HS-27A (cell line): ENCODE data around the gene SALL4.
"Not testable (repeated sequence)": the region's sequence is repeated elsewhere in the genome, so short reads cannot be mapped to it uniquely, and the experiment has no call there.

Experiments used
- DNase-seq: peaks from one replicate; pipeline ENCODE4 v3.0.0-alpha.2; 2012; ENCODE audit warnings: low read depth, missing footprints

The SALL4 gene

DNA sequence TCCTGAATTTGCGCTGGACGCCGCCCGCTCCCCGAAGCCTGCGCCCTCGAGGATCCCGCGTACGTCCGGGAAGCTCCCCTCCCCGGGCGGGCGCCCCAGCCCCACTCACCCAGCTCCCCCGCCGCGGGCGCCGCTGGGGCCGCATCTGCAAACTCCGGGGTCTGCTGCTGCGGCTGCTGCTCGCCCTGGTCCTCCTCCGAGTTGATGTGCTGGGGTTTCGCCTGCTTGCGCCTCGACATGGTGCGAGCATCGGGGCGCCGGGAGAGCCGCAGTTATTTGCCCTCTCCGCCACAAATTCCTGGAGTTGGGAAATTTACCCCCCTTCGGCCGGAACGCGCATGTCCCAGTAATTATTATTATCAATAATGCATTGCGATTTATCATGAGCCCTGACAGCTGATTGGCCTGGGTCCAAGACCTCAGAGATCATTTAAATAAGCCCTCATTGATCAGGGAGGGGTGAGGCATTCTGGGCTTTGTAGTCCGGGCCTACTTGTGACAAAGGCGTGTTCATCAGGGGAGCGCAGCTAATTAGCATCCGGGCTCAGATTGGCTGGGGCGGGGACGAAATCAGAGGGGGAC lies at the start of gene SALL4:
TSS of gene SALL4 (minus strand) at position 352 of the 582 bp plus-strand sequence. CDS start at position 239, 113 bp downstream.
- DNase-seq: no peak

DNA sequence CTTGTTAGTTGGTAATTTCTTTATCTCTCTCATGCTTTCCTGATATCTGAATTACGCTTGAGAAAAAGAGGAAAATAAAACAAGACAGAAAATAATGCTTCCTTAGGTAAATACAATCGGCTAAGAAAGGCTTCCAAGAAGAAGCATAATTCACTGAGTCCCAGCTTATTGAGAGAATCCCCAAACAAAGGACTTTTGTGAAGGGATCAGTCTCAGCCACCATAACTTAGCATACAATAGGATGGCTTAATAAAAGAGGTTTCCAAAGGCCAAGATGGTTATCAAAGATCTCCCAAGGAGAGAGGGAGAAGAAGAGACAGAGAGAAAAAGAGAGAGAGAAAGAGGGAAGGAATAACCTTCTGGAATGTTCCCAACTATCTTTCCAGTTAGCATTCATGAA lies 46.0 kb upstream of the SALL4 start:
- no peak for DNase-seq

DNA sequence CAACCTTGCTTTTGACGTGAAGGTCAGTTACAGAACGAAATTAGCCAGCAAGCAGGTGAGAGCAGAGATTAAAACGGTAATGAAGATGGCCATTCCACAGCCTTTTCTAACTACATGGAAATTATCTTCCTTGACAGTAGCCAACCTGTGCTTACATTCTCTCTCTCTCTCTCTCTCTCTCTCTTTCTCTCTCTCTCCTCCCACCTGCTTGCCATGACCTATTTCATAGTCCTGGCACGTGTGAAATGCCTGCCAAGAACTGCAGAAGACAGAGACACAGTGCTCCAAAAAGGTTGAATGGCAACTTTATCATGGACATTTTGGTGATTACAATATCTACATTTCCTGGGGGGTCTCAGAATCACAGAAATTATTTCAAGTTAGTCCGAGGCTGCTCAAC lies 38.5 kb upstream of the SALL4 start:
- no peak for DNase-seq

DNA sequence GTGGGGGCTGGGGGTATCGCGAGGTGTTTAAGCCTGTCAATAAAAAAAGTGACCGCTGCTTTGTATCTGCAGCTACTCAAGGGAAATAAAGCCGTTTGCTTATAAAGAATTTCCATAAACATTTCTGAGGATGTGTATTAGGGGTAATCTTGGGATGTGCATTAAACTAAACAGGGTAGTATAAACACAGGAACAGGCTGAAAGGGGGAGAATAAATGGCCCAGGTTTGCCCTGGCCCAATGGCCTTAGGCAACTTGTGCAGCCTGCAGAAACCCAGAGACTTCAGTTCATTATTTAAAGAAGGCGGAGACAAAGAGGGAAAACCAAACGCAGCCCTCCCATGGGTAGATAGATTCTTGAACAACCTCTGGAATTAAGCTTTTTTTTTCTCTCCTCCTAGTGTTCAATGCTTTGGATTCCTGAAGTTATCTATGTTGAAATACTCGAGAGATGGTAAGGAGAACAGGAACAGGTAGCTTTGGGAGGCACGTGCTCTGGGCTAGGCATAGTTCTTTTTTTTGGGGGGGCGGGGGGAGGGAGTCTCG lies 35.6 kb upstream of the SALL4 start:
- no peak for DNase-seq

DNA sequence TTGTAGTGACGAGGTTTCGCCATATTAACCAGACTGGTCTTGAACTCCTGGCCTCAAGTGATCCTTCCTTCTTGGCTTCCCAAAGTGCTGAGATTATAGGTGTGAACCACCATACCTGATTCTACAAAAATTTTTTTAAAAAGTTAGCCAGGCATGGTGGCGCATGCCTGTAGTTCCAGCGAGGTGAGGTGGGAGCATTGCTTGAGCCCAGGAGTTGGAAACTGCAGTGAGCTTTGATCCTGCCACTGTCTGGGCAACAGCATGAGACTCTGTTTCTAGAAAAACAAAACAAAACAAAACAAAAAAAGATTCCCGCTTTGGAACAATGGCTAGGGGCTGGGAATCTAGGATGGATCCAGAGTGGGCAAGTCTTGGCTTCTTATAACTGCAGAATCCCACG lies 35.1 kb upstream of the SALL4 start:
- DNase-seq: no peak

DNA sequence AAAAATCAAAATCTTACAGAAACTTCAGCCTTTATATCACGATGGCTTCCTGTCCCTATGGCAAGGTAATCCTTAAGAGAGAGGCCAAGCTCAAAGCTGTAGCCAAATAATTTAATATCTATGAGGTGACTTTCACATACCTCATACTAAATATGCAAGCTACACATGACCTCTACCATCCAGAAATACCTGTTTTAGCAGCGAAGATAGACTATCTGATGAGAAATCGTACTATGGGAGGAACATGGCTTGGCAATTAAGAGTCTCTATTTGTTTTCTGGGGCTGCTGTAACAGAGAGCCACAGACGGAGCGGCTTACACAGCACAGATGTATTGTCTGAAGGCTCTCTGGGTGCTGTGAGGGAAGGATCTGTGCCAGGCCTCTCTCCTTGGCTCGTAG lies 31.0 kb upstream of the SALL4 start:
- DNase-seq: no peak

DNA sequence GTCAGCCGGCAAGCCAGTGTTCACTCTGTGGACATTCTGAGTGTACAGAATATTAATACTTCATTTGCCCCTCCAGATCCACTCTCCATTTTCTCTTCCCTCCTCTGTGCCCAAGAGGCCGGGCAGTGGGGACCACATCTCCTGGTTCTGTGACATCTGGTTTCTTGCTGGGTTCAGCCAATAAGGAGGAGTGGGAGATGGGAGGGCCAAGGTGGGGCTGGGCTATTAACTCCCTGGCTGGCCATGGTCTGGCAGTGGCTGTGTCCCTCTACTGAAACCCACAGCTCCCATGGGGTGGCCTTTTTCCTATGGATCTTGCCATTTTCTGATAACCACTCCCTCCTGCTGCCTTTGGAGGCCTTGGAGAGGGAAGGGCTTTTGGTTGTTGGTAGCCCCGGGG lies 30.0 kb upstream of the SALL4 start:
- DNase-seq: no peak

DNA sequence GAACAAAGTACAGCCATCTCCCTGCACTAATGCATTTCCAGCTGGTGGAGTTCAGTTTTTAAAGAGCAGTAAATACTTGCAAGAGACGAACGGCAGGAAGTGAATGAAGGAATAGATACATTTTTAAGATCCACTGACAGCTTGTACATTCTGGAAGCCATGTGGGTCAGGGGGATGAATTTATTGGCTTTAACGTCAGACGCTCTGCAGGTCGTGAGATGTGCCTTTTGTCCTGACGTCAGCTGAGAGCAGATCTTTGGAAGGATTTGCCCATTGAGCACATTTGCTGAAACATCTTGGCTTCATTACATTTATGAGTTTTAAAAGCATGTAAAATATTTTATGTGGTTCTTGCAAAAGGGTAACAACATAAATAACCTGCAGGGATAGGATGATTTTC lies 29.5 kb upstream of the SALL4 start:
- DNase-seq: no peak

DNA sequence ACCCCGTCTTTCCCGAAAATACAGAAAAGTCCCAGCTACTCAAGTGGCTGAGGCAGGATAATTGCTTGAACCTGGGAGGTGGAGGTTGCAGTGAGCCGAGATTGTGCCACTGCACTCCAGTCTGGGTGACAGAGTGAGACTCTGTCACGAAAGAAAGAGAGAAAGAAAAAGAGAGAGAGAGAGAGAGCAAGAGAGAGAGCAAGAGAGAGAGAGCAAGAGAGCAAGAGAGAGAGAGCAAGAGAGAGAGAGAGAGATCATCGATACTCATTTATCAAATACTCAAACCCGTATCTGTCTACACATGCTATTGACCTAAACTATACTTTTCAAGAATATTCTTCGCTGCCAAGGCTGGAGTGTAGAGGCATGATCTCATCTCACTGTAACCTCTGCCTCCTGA lies 28.2 kb upstream of the SALL4 start:
- no peak for DNase-seq

DNA sequence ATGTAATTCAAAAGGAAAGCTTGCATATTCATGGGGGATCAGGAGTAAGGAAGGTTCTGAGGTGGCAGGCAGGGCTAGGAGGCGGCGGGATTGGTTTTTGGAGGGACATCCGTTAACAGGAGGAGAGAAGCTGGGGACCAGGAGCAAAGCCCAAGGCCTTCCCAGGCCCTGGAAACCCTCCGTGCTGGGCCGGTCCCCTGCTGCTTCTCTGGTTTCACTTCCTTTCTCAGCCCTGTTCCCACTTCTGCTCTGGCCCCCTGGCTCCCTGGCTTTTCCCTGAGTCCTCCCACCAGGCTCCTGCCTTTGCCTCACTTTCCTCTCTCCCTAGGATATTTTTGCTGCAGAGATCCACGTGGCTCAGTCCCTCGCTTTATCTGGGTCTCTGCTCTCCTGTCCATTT lies 26.4 kb upstream of the SALL4 start:
- no peak for DNase-seq

DNA sequence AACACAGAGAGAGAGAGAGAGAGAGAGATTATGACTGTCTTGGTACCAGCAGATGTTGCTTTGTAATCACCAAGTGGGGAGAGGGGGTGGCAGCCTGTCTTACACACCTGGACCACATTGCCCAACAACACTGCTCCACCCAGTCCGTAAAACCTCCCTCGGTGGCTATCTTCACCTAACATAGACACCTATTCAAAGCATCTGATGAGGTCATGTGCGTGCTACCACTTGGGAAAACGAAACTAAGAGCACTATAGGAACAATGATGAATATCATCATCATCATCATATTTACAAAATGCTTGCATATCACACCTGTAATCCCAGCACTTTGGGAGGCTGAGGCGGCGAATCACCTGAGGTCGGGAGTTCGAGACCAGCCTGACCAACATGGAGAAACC lies 24.1 kb upstream of the SALL4 start:
- DNase-seq: no peak

DNA sequence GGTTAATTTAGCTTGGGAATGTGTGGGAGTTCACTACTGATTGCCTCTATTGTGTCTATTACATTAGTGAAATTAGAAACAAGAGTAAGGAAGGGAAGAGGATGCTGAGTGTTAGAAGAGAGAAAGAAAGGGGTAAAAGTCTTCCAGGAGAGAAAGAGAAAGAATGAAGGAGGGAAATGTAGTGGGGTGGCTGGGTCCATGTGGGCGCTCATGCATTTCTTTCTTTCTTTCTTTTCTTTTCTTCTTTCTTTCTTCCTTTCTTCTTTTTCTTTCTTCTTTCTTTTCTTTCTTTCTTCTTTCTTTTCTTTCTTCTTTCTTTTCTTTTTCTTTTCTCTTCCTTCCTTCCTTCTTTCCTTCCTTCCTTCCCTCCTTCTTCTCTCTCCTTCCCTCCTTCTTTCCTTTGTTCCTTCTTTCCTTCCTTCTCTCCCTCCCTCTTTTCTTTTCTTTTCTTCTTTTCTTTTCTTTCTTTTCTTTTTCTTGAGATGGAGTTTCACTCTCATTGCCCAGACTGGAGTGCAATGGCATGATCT lies 16.2 kb upstream of the SALL4 start:
- DNase-seq: no peak

DNA sequence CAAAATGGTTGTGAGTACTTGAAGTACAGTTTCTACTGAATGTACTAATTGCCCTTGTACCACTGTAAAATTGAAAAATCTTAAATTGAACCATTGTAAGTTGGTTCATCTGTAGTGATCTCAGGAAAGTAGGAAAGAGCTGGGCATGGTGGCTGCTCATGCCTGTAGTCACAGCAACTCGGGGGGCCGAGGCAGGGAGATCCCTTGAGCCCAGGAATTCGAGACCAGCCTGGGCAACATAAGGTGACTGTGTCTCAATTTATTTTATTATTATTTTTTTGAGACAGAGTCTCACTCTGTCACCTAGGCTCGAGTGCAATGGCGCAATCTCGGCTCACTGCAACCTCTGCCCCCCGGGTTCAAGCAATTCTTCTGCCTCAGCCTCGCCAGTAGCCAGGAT lies 14.5 kb upstream of the SALL4 start:
- not testable (repeated sequence) for DNase-seq

DNA sequence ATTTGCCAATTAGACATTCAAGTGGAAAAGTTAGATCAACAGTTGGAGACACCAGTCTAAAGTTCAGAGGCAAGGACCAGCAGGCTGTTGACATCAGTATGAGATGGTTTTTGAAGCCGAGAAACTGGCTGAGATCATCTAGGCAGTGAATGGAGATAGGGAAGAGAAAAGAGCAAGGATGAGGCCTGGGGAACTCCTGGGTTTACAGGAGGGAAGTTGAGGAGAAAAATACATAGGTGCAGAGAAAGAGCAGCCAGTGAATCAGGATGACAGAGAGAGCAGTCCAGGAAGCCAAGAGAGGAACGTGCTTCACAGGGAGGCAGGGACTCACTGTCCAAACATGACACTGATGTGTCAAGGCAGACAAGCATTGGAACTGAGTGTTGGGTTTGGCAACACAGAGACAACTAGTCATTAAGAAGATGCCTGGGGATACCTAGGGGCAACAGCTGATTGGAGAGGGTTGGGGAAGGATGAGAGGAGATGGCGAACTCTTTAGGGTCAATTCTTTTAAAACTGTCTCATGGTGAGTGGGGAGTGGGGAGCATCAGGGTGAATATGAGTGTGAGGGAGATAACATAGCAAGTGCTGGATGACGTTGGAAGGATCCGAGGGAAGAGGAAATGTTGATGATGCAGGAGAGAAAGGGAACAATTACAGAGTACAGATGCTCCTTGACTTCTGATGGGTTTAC lies 13.2 kb upstream of the SALL4 start:
- no peak for DNase-seq

DNA sequence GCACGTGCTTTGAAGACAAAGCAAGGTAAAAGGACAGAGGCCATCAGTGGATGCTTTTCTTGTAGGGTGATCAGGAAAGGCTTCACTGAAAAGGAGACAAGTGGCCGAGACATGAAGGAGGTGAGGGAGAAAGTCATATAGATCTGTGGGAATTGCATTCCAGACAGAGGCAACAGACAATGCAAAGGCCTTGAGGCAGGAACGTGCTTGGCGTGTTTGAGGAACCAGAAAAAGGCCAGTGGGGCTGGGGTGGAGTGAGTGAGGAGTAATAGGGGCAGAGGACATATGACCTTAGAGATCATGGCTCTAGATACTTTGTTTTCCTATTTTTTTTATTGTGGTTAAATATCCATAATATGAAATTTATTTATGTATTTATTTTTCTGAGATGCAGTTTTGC lies 10.5 kb upstream of the SALL4 start:
- no peak for DNase-seq

DNA sequence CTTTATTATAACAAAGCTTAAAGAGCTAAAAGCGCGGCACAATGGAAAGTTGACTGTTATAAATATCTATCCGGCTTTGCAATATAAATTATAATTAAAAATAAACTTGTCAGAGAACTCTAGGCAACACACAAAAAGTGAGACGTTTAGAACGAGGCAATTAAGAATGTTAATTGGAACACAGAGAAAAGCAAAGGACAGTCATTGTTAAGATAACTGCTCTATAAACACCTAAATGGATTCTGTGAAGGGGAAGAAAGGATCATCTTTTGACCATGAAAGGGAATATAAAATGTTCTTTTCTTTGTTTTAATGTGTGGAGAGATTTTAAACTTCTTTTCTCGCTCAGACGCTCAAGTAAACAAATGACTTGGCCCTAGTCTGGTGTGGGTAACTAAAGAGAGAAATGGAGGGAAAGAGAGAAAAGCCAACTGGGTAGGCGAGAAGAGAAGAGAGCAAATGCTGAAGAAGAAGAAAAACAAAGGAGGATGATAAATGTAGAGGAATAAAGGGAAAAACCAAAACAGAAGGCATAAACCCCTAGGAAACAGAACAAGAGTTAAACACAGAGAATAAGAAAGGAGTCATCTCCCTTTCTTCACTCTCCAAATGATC lies 9.3 kb upstream of the SALL4 start:
- DNase-seq: no peak

DNA sequence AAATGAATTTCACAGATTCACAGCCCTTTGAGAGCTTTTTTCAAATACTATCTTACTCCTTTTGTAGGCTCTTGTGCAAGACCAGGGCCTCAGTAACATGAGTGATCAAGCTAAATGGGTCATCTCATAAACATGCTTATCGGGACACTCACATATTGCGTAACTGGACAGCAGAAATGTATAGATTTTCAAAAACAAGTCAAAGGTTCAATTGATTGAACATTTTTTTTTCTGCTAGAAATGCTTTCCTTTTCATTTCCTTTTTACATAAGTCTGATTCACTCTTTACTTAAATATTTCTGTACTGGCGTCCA lies 8.7 kb upstream of the SALL4 start:
- no peak for DNase-seq

DNA sequence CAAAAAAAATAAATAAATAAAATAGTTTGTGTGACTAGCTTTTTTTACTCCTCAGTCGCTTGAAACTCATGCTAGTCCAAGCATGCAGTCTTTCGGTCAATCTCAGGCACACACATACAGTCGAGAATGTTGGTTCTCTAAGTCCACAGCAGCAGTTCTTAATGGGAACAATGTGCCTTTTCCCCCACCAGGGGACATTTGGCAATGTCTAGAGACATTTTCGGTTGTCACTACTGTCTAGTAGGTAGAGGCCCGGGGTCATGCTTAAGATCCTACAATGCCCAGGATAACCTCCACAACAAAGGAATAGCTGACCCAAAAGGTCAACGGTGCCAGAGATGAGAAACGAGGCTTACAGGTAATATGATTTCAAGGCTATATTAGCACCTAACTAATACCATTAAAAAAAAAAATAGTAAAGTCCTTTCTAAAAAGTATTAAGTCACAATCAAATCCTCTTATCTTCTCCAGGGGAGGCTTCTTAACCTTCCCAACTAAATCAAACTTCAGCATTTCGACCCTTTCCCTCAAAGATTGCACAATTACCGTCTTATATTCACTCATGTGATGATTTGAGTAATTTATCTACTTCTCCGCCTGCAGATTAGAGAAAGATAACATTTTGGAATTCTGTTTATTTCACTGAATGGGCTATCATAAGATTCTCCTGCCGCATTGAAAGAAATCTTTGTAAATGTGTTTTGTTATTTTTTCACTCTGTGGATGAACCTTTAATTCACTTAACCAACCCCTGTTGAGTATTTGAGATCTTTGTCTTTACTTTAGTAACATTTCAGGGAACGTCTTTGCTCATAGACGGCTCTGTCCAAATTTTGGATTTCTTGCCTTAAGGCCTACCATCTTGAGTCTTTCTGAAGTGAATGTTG lies 8.1 kb upstream of the SALL4 start:
- DNase-seq: no peak

DNA sequence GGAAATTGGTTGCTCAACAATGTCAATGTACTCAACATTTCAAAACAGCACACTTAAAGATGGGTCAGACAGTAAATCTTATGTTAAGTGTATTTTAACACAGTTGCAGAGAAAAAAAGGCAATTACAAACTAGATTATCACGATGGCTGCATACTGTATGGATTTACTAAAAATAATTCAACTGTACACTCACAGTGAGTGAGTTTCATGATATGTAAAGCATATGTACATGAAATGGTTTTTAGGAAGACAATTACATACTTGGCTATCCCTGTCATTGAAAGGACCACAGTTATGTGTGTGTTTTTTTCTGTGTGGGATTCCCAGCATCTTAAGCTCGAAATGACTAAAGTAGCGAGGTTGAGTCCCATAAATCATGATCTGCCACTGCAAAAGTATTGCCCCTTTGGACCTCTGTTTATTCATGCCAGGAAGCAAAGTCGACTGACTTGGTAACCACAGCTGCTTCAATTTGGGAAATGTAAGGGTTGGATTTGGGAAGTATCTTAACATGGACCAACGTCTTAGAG lies 5.5 kb upstream of the SALL4 start:
- no peak for DNase-seq

DNA sequence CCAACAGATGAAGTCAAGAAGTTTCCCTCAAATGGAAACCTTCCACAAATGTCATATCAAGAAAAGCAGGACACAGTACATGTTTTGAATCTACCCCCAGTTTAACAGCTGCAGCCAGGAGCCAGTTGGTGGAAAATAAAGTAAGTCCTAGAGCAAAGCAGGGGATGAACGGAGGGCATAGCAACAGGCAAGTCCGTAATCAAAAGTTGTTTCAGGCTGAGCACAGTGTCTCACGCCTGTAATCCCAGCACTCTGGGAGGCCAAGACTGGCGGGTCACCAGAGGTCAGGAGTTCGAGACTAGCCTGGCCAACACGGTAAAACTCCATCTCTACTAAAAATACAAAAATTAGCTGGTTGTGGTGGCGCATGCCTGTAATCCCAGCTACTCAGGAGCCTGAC lies 2.4 kb upstream of the SALL4 start:
- no peak for DNase-seq

DNA sequence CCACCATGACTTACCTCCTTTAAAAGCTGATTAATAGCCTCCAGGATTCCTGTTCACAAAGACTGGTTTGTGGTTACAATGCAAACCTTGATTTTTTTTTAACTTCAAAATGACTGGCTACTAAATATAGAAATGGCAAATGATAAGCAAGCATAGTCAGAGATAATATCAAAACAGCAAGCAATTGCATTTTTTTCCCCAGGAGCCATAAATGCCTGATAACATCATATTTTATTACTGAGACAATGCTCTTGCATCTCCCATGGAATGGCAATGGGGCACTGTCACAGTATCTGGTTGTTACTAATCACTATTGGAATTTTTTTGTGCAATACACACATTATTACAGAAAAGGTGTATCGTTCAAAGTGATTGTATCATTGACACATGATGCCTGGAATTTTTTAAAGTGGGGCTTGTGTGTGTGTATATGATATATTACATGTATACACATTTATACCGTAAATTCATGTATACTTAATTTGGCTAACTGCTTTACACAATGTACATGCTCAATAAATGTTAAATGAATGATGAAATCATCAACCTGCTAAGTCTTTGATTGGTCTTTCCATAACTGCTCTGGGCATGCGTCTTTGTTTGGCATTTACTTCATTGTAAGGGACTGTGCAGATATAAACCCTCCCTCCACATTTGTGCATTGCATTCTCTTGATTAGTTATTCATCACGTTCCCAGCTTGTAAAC lies 980 bp upstream of the SALL4 start:
- no peak for DNase-seq

DNA sequence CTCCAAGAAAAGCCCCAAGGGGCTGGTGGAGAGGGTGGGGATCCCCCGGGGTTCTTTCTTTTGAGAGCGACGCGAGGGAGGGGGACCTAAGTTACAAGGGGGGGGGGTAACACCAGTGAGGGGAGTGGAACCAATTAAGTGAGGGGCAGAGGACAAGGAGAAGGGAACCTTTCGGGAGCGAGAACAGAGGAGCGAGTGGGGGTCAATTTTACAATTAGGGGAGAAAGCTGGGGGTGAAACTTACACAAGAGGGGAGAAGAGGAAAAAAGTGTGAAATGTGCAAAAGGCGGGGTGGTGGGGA lies 548 bp downstream of the SALL4 start:
- no peak for DNase-seq
